Transverse colon (tissue), 4 donors: Measurements from ENCODE around the gene ERVFRD-1. TPM values are rescaled to one million over a fixed set of nuclear protein-coding genes. Genes with fewer than 3 reads are reported as not detected.

Experiments used
- DNase-seq: peaks from one replicate; pipeline ENCODE4 v3.0.0-alpha.2; 2019
- H3K27ac ChIP-seq, 4 donors: fragments of 200-600 bp; sonication (generic); 2 replicates each; pipeline ENCODE4 v1.5.1; 2016 to 2018; ENCODE audit warnings: inconsistent platforms in 4 of 4
- H3K27me3 ChIP-seq: fragments of 200-600 bp; sonication (generic); 2 replicates; pipeline ENCODE4 v1.5.1; 2017; ENCODE audit warnings: inconsistent platforms
- H3K36me3 ChIP-seq, 4 donors: fragments of 200-600 bp; sonication (generic); 2 replicates each; pipeline ENCODE4 v1.5.1; 2017 to 2019; ENCODE audit warnings: inconsistent platforms in 4 of 4
- H3K4me1 ChIP-seq, 4 donors: fragments of 200-600 bp; sonication (generic); 2 replicates each; pipeline ENCODE4 v1.5.1; 2017 to 2020; ENCODE audit warnings: inconsistent platforms in 4 of 4
- H3K4me3 ChIP-seq, 4 donors: fragments of 200-600 bp; sonication (generic); 1 replicate in 1 of 4; 2 replicates in 3 of 4; pipeline versions ENCODE4 v1.5.1 to v1.6.1; 2017 to 2019; ENCODE audit warnings: inconsistent platforms in 4 of 4
- H3K9me3 ChIP-seq, 2 donors: fragments of 200-600 bp; sonication (generic); 2 replicates each; pipeline ENCODE4 v1.5.1; 2017 to 2019; ENCODE audit warnings: inconsistent platforms in 2 of 2
- CTCF ChIP-seq, 5 experiments: fragments of 200-600 bp in 3 of 5; fragments of 450-650 bp in 2 of 5; sonication (generic) in 3 of 5; IDR thresholded peaks; 1 replicate in 2 of 5; 2 replicates in 3 of 5; pipeline ENCODE4 v1.5.1; 2016 to 2017; ENCODE audit warnings: antibody characterized with exemption in 5 of 5, inconsistent platforms in 3 of 5, mild to moderate bottlenecking in 2 of 5, moderate library complexity in 1 of 5
- EP300 ChIP-seq: sonication (generic); formaldehyde crosslinking; IDR thresholded peaks from one replicate; pipeline ENCODE4 v1.6.1; 2017; ENCODE audit warnings: antibody characterized with exemption, low read depth
- POLR2A ChIP-seq: fragments of 450-650 bp; IDR thresholded peaks from one replicate; pipeline ENCODE4 v1.6.1; 2016; ENCODE audit warnings: antibody characterized with exemption, mild to moderate bottlenecking, moderate library complexity
- POLR2AphosphoS5 ChIP-seq, 3 donors: sonication (generic); formaldehyde crosslinking; IDR thresholded peaks; one replicate each; pipeline ENCODE4 v1.6.1; 2016; ENCODE audit warnings: antibody characterized with exemption in 3 of 3
- WGBS, 2 donors: methylation state at CpG; one replicate each; pipeline ENCODE4 v1.1.5; 2018; ENCODE audit warnings: low coverage in 1 of 2; 5-methylcytosine and 5-hydroxymethylcytosine counted together
- in situ Hi-C, 4 donors: fragments of 200-750 bp; cut with MboI; loops; one replicate each; pipeline versions ENCODE4 v1.15.0 to v1.15.1; 2017; ENCODE audit warnings: low sequenced_read_pairs in 3 of 4, low pct_ligation_motif_present in 1 of 4, low pct_unique_long_range_greater_than_20kb in 1 of 4
- intact Hi-C: fragments of 100-400 bp; cut with DNase I; formaldehyde crosslinking; loops from one replicate; pipeline ENCODE4 v1.15.1; 2023; ENCODE audit warnings: low total_unique reads
- total RNA-seq, 4 donors: library from RNA; depleted of rRNA; stranded (reverse); fragments of >200 nt; gene quantifications; one replicate each; pipeline ENCODE4 v1.1.0, GENCODE V29; 2016

ERVFRD-1 gene
- total RNA-seq: not detected

GRCh38 chr6:11110921-11111768 is at the start of gene ERVFRD-1:
TSS of gene ERVFRD-1 (minus strand) at chr6:11111725. CDS start at chr6:11105310, 6,415 bp downstream.
- Histone ChIP-seq H3K36me3 (no peaks in the 10 kb centered on the region), H3K27ac (no peak within 1 kb of the TSS), H3K9me3 (no peaks in the 10 kb centered on the region), H3K27me3 (no peaks in the 10 kb centered on the region), H3K4me1 (peaks cover 0 to 1% (median 0%) of the 10 kb centered on the region in 4 donors), H3K4me3 (no peak within 1 kb of the TSS)
- WGBS, 2 donors: 81 to 92% methylated on average over 13 to 16 of the region's 16 CpGs
- in situ Hi-C loops (no loop called here), intact Hi-C loops (no loop called here)
- no peak for TF ChIP-seq POLR2AphosphoS5 (IDR thresholded peaks at IDR 0.05)
- no peak for TF ChIP-seq EP300
- TF ChIP-seq POLR2A: no peak
- TF ChIP-seq CTCF (IDR thresholded peaks at IDR 0.05): no peak
- no peak for DNase-seq

GRCh38 chr6:11160199-11160598 is 48.7 kb upstream of the ERVFRD-1 start:
- no peak overlapping the region for H3K27ac ChIP-seq
- intact Hi-C loops: no loop called here
- WGBS, 2 donors: 67 to 93% methylated on average over 1 of the region's 1 CpG
- H3K4me3 ChIP-seq: no peak overlapping the region
- peaks cover 0 to 5% (median 0%) of the 10 kb centered on the region in 4 donors for H3K4me1 ChIP-seq
- H3K9me3 ChIP-seq: peaks cover 0 to 4% of the 10 kb centered on the region in 2 donors
- in situ Hi-C loops: no loop called here
- DNase-seq: no peak
- H3K27me3 ChIP-seq: no peaks in the 10 kb centered on the region
- H3K36me3 ChIP-seq: no peaks in the 10 kb centered on the region
- TF ChIP-seq POLR2AphosphoS5 (IDR thresholded peaks at IDR 0.05) (no peak), POLR2A (no peak), CTCF (IDR thresholded peaks at IDR 0.05) (no peak), EP300 (no peak)

GRCh38 chr6:11155589-11155988 is 44.1 kb upstream of the ERVFRD-1 start:
- DNase-seq: no peak
- Histone ChIP-seq H3K36me3 (no peaks in the 10 kb centered on the region), H3K4me1 (peaks cover 0 to 5% (median 0%) of the 10 kb centered on the region in 4 donors), H3K27me3 (no peaks in the 10 kb centered on the region), H3K27ac (no peak overlapping the region), H3K9me3 (peaks cover 0 to 4% of the 10 kb centered on the region in 2 donors), H3K4me3 (no peak overlapping the region)
- no peak for TF ChIP-seq POLR2A
- no peak for TF ChIP-seq EP300
- TF ChIP-seq POLR2AphosphoS5 (IDR thresholded peaks at IDR 0.05): no peak
- TF ChIP-seq CTCF (IDR thresholded peaks at IDR 0.05): no peak
- in situ Hi-C loops (no loop called here), intact Hi-C loops (no loop called here)

GRCh38 chr6:11153447-11153846 is 41.9 kb upstream of the ERVFRD-1 start:
- in situ Hi-C loops (no loop called here), intact Hi-C loops (no loop called here)
- no peak for TF ChIP-seq CTCF (IDR thresholded peaks at IDR 0.05)
- TF ChIP-seq EP300: no peak
- TF ChIP-seq POLR2AphosphoS5 (IDR thresholded peaks at IDR 0.05): no peak
- TF ChIP-seq POLR2A: no peak
- no peak overlapping the region for H3K27ac ChIP-seq
- no peaks in the 10 kb centered on the region for H3K27me3 ChIP-seq
- 93 to 99% methylated on average over 6 of the region's 6 CpGs for WGBS, 2 donors
- no peaks in the 10 kb centered on the region for H3K4me1 ChIP-seq
- H3K4me3 ChIP-seq: no peak overlapping the region
- DNase-seq: no peak
- no peaks in the 10 kb centered on the region for H3K36me3 ChIP-seq
- peaks cover 0 to 4% of the 10 kb centered on the region in 2 donors for H3K9me3 ChIP-seq
